ENCODE results near the gene STEAP2. TPM values are rescaled to one million over a fixed set of nuclear protein-coding genes. Genes with fewer than 3 reads are reported as not detected.

STEAP2 gene
- polyA plus RNA-seq, 3 donors: not detected

- peak overlapping the region; percentile 74 for H3K4me2 ChIP-seq (replicated peaks; ENCODE audit: extremely low read depth, low read length, poor library complexity, severe bottlenecking)
- no peak for TF ChIP-seq CTCF (IDR thresholded peaks at IDR 0.05)
These were observed 559 bp upstream of the STEAP2 start for GRCh38 chr7:90210981-90211380.

DNA sequence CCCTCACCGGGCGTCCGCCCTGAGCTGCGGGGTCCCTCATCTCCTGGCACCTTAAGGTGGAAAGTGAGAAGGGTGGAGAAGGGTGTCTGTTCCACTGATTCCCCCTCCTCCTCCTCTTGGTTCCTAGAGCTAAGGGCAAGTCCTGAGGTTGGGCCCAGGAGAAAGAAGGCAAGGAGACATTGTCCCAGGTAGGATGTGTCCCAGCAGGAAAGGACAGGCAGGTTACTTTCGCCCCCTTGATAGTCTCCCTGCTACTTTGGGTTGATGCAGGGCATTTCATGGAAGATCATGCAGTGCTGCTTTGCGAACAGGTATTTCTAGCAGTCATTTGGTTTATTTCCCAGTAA is 582 bp downstream of the STEAP2 start:
- H3K4me3 Mint-ChIP-seq: peak overlapping the region in 1 of 2 donors; percentile 81
- H3K27ac Mint-ChIP-seq: no peak overlapping the region
- H3K9me3 Mint-ChIP-seq: peaks cover 0 to 8% (median 0%) of the 10 kb centered on the region in 7 donors
- no peaks in the 10 kb centered on the region for H3K36me3 Mint-ChIP-seq
- H3K4me1 Mint-ChIP-seq: peaks cover 11% of the 10 kb centered on the region
- peak overlapping the region in 1 of 3 experiments; percentile 61 for H3K4me3 ChIP-seq (replicated peaks in 1 of 3; ENCODE audit: low read depth in 2 of 3, low read length in 3 of 3)
- H3K27me3 Mint-ChIP-seq (ENCODE audit: low read depth in 3 of 3): peaks cover 9 to 27% (median 22%) of the 10 kb centered on the region in 3 donors
- H3K36me3 ChIP-seq (replicated peaks in 1 of 2; ENCODE audit: control insufficient read depth in 1 of 2, insufficient read depth in 2 of 2, low read length in 2 of 2): no peaks in the 10 kb centered on the region
- H3K4me1 ChIP-seq (ENCODE audit: control insufficient read depth in 1 of 2, insufficient read depth in 2 of 2, low read length in 2 of 2): peaks cover 6 to 14% of the 10 kb centered on the region in 2 donors
- no peak overlapping the region for H3K27ac ChIP-seq (ENCODE audit: low read depth in 1 of 2, low read length in 2 of 2)
- H4K20me1 ChIP-seq (ENCODE audit: insufficient read depth, low read length): no peaks in the 10 kb centered on the region
- H3K9ac ChIP-seq (ENCODE audit: insufficient read depth, low read length, poor library complexity, severe bottlenecking): no peak overlapping the region
- 76% methylated on average over 2 of the region's 6 CpGs for WGBS (ENCODE audit: insufficient coverage)
- no peak overlapping the region for H2AFZ ChIP-seq (ENCODE audit: insufficient read depth, low read depth, low read length, poor library complexity, severe bottlenecking)
- DNase-seq: no peak
- H3K9me3 ChIP-seq (replicated peaks in 1 of 2; ENCODE audit: control insufficient read depth in 1 of 2, insufficient read depth in 1 of 2, low read length in 2 of 2): peaks cover 0 to 4% of the 10 kb centered on the region in 2 donors
- H3K79me2 ChIP-seq (ENCODE audit: insufficient read depth, low read length): no peaks in the 10 kb centered on the region
- TF ChIP-seq CTCF (IDR thresholded peaks at IDR 0.05): no peak
- H3K27me3 ChIP-seq (ENCODE audit: control insufficient read depth in 2 of 2, insufficient read depth in 2 of 2, low read length in 2 of 2): peaks cover 41 to 53% of the 10 kb centered on the region in 2 donors
- intact Hi-C loops (cut with micrococcal nuclease): no loop called here
- H3K4me2 ChIP-seq (replicated peaks; ENCODE audit: extremely low read depth, low read length, poor library complexity, severe bottlenecking): peak overlapping the region; percentile 74

More at GRCh38 chr7:90210981-90211380, 559 bp upstream of the STEAP2 start:
- H3K4me1 ChIP-seq (ENCODE audit: control insufficient read depth in 1 of 2, insufficient read depth in 2 of 2, low read length in 2 of 2): peaks cover 6 to 14% of the 10 kb centered on the region in 2 donors
- H4K20me1 ChIP-seq (ENCODE audit: insufficient read depth, low read length): no peaks in the 10 kb centered on the region
- intact Hi-C loops (cut with micrococcal nuclease): no loop called here
- no peak for DNase-seq
- peaks cover 41 to 53% of the 10 kb centered on the region in 2 donors for H3K27me3 ChIP-seq (ENCODE audit: control insufficient read depth in 2 of 2, insufficient read depth in 2 of 2, low read length in 2 of 2)
- no peaks in the 10 kb centered on the region for H3K36me3 ChIP-seq (replicated peaks in 1 of 2; ENCODE audit: control insufficient read depth in 1 of 2, insufficient read depth in 2 of 2, low read length in 2 of 2)
- Mint-ChIP-seq H3K4me1 (peaks cover 11% of the 10 kb centered on the region), H3K27ac (no peak overlapping the region), H3K36me3 (no peaks in the 10 kb centered on the region), H3K4me3 (peak overlapping the region; percentile 50 to 81), H3K27me3 (ENCODE audit: low read depth in 3 of 3) (peaks cover 9 to 24% (median 20%) of the 10 kb centered on the region in 3 donors), H3K9me3 (peaks cover 0 to 8% (median 0%) of the 10 kb centered on the region in 7 donors)
- peak overlapping the region in 1 of 3 experiments; percentile 61 for H3K4me3 ChIP-seq (replicated peaks in 1 of 3; ENCODE audit: low read depth in 2 of 3, low read length in 3 of 3)
- H3K9me3 ChIP-seq (replicated peaks in 1 of 2; ENCODE audit: control insufficient read depth in 1 of 2, insufficient read depth in 1 of 2, low read length in 2 of 2): peaks cover 0 to 4% of the 10 kb centered on the region in 2 donors
- no peak overlapping the region for H3K9ac ChIP-seq (ENCODE audit: insufficient read depth, low read length, poor library complexity, severe bottlenecking)
- WGBS (ENCODE audit: insufficient coverage): 19% methylated on average over 5 of the region's 11 CpGs
- H2AFZ ChIP-seq (ENCODE audit: insufficient read depth, low read depth, low read length, poor library complexity, severe bottlenecking): peak overlapping the region; percentile 56
- no peak overlapping the region for H3K27ac ChIP-seq (ENCODE audit: low read depth in 1 of 2, low read length in 2 of 2)
- H3K79me2 ChIP-seq (ENCODE audit: insufficient read depth, low read length): no peaks in the 10 kb centered on the region
